ENCODE measurements around the gene FAM170A.

GRCh38 chr5:119597728-119598298, 31.5 kb upstream of the FAM170A start:
- TF ChIP-seq POLR2A (IDR thresholded peaks at IDR 0.05) (no peak), CTCF (IDR thresholded peaks at IDR 0.05) (no peak)

All from tibial nerve (tissue), 3 donors.